Spleen (tissue), 7 donors: ENCODE results near the gene IFNA10.

ENCODE experiments used
- CTCF ChIP-seq, 11 experiments: fragments of 200-600 bp in 7 of 11; fragments of 450-650 bp in 4 of 11; sonication (generic) in 4 of 11; IDR thresholded peaks in 8 of 11; conservative IDR thresholded peaks in 3 of 11; 1 replicate in 7 of 11; 2 replicates in 4 of 11; pipeline versions ENCODE4 v1.4.0 to v1.8.0; 2016 to 2021; ENCODE audit warnings: antibody characterized with exemption in 11 of 11, inconsistent platforms in 4 of 11, mild to moderate bottlenecking in 1 of 11
- POLR2A ChIP-seq, 3 donors: fragments of 450-650 bp; IDR thresholded peaks; one replicate each; pipeline ENCODE4 v1.5.1; 2017; ENCODE audit warnings: antibody characterized with exemption in 3 of 3, mild to moderate bottlenecking in 1 of 3
- POLR2AphosphoS5 ChIP-seq, 3 donors: sonication (generic); formaldehyde crosslinking; IDR thresholded peaks; one replicate each; pipeline ENCODE4 v1.5.1; 2017; ENCODE audit warnings: antibody characterized with exemption in 3 of 3
- donor health status: DM: no; HTN: no; CAD: no; lungs with moderate emphysema.
- donor health status: DM: no; HTN: no; CAD: no.
- donor health status: DM: no; HTN: no; CAD: no.

GRCh38 chr9:21174671-21175070, 32.3 kb downstream of the IFNA10 start:
- TF ChIP-seq CTCF (IDR thresholded peaks at IDR 0.05 in 8 of 11, conservative IDR thresholded peaks at IDR 0.05 in 3 of 11), result no peak
- no peak for TF ChIP-seq POLR2A (IDR thresholded peaks at IDR 0.05)
- no peak for TF ChIP-seq POLR2AphosphoS5 (IDR thresholded peaks at IDR 0.05)
